Caco-2 (cell line): ENCODE results near the gene RAB3IL1. TPM values are rescaled to one million over a fixed set of nuclear protein-coding genes. Genes with fewer than 3 reads are reported as not detected.
"Not testable (repeated sequence)": the region's sequence is repeated elsewhere in the genome, so short reads cannot be mapped to it uniquely, and the experiment has no call there.

Experiments used
- Bru-seq: library from RNA; stranded (reverse); fragments of 400-500 nt; gene quantifications from one replicate; lab custom pipeline; 2021; lab: Mats Ljungman, UMichigan
- BruChase-seq, 2 experiments: library from RNA; stranded (reverse); fragments of 400-500 nt; gene quantifications; one replicate each; lab custom pipeline; 2021; lab: Mats Ljungman, UMichigan
- BruUV-seq: library from RNA; stranded (reverse); fragments of 400-500 nt; replicated peaks from 2 replicates; lab custom pipeline; 2021; lab: Mats Ljungman, UMichigan
- CTCF ChIA-PET: fragments of 300-600 bp; sonication (Branson Sonifier 250); formaldehyde crosslinking; loops from one replicate; lab custom pipeline; 2022; ENCODE audit warnings: antibody characterized with exemption; lab: Charles Lee
- POLR2A ChIA-PET: fragments of 300-600 bp; sonication (Branson Sonifier 250); formaldehyde crosslinking; loops from one replicate; lab custom pipeline; 2022; ENCODE audit warnings: antibody characterized with exemption; lab: Charles Lee
- DNase-seq, 2 experiments: peaks; one replicate each; pipeline versions ENCODE4 v3.0.0 to v3.0.0-alpha.2; 2020 to 2022
- H3K27me3 ChIP-seq: replicated peaks from 2 replicates; pipeline ENCODE4 v1.6.0; 2011; ENCODE audit warnings: low read length; ENCODE audit not compliant: control insufficient read depth, insufficient read depth
- H3K36me3 ChIP-seq: 2 replicates; pipeline ENCODE4 v1.5.1; 2011; ENCODE audit warnings: low read length; ENCODE audit not compliant: control insufficient read depth, insufficient read depth
- H3K4me1 ChIP-seq: fragments of 250-450 bp; sonication (Bioruptor Pico); 2 replicates; pipeline ENCODE4 v1.5.1; 2020; ENCODE audit warnings: mild to moderate bottlenecking
- H3K4me3 ChIP-seq: 2 replicates; pipeline ENCODE4 v1.5.1; 2011; ENCODE audit warnings: low read depth, mild to moderate bottlenecking, control low read depth, low read length
- H3K9me3 ChIP-seq: fragments of 250-450 bp; sonication (Bioruptor Pico); 2 replicates; pipeline ENCODE4 v1.5.1; 2020; ENCODE audit warnings: mild to moderate bottlenecking, moderate library complexity
- H3K27ac Mint-ChIP-seq: one replicate; pipeline ENCODE4 v1.8.0; 2022; ENCODE audit warnings: mixed read lengths; ENCODE audit not compliant: unreplicated experiment
- H3K27me3 Mint-ChIP-seq: one replicate; pipeline ENCODE4 v1.8.0; 2022; ENCODE audit warnings: mixed read lengths; ENCODE audit not compliant: insufficient read depth, unreplicated experiment
- H3K36me3 Mint-ChIP-seq: one replicate; pipeline ENCODE4 v1.8.0; 2022; ENCODE audit warnings: mild to moderate bottlenecking, mixed read lengths; ENCODE audit not compliant: insufficient read depth, unreplicated experiment
- H3K4me1 Mint-ChIP-seq: one replicate; pipeline ENCODE4 v1.8.0; 2022; ENCODE audit warnings: low read depth, mixed read lengths; ENCODE audit not compliant: unreplicated experiment
- H3K4me3 Mint-ChIP-seq: one replicate; pipeline ENCODE4 v1.8.0; 2022; ENCODE audit warnings: mild to moderate bottlenecking, moderate library complexity, mixed read lengths; ENCODE audit not compliant: unreplicated experiment
- H3K9me3 Mint-ChIP-seq: one replicate; pipeline ENCODE4 v1.8.0; 2022; ENCODE audit warnings: mixed read lengths; ENCODE audit not compliant: unreplicated experiment
- intact Hi-C: fragments of 100-400 bp; cut with micrococcal nuclease; formaldehyde crosslinking; loops from one replicate; pipeline ENCODE4 v1.10.0; 2022; ENCODE audit not compliant: unreplicated experiment
- long read RNA-seq: library from polyadenylated mRNA; stranded (forward); transcript quantifications from one replicate; pipeline ENCODE4 v2.0.0, GENCODE V29; 2022
- total RNA-seq: library from RNA; stranded (reverse); gene quantifications from 2 replicates; pipeline ENCODE4 v1.2.3, GENCODE V29; 2022
- TF ChIP-seq, protein P1 (sequence below), 2 experiments: fragments of 200-600 bp in 1 of 2; IDR thresholded peaks; 1 replicate in 1 of 2; 2 replicates in 1 of 2; pipeline versions ENCODE4 v1.5.1 to v1.8.0; 2011 to 2022; ENCODE audit warnings: antibody characterized with exemption in 1 of 2, control low read depth in 1 of 2, inconsistent platforms in 1 of 2, low read depth in 1 of 2, low read length in 1 of 2, mild to moderate bottlenecking in 1 of 2, moderate library complexity in 1 of 2; ENCODE audit not compliant: insufficient read depth in 1 of 2, severe bottlenecking in 1 of 2, unreplicated experiment in 1 of 2

Gene RAB3IL1, protein sequence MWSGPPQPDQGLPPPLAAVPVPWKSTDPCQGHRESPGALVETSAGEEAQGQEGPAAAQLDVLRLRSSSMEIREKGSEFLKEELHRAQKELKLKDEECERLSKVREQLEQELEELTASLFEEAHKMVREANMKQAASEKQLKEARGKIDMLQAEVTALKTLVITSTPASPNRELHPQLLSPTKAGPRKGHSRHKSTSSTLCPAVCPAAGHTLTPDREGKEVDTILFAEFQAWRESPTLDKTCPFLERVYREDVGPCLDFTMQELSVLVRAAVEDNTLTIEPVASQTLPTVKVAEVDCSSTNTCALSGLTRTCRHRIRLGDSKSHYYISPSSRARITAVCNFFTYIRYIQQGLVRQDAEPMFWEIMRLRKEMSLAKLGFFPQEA
- total RNA-seq (8.3 and 10.6 TPM in 2 replicates), Bru-seq, nascent RNA (percentile 41 among the genes with signal in this experiment), BruChase-seq, experiment 1, labeled RNA remaining after a 2-hour chase (percentile 40 among the genes with signal in this experiment), BruChase-seq, experiment 2, labeled RNA remaining after a 6-hour chase (percentile 41 among the genes with signal in this experiment)
- long read RNA-seq, transcript RAB3IL1-202 (10 exons, 2,284 nt) = major isoform, 9 of 22 reads
- long read RNA-seq, partial matches to known transcripts = 5 of 22 reads
- long read RNA-seq, other reads (novel, unspliced or antisense) = 8 of 22 reads

DNA sequence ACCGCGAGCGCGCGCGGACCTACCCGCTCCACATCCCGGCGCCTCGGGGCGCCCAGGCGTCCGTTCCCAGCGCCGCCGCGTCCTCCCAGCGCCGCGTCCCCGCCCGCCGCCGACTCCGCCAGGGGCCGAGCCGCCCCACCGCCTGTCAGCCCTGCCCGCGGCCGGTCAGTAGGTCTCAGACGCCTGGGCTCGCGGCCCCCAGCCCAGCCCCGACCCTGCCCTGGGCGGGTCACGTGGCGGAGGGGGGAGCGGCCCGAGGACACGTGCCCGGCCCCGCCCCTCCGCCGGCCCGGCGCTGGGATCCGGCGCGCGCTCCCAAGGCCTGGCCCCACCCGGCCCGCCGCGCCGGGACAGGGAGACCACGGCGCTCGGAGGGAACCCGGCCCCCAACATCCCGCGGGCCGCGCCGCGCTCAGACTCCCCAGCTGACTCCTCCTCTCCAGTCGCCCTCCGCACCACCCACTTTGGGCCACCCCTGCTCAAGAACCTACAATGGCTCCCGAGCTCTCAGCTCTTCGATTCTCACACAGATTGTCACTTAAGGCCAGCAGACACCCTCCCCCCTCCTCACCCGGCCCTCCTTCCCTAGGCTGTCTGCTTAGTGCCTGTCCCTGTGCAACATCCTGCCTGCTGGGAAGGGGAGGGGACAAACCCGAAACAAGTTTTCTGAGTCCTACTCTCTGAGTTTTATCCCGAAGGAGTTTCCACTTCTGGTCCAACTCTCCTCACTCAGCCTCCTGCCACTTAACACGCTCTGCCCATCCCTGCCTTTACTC is at the start of gene RAB3IL1:
RAB3IL1 (minus strand) TSS at position 233 of the 776 bp plus-strand sequence; CDS start at position 34, 199 bp downstream.
- no peaks in the 10 kb centered on the region for H3K27me3 Mint-ChIP-seq

DNA sequence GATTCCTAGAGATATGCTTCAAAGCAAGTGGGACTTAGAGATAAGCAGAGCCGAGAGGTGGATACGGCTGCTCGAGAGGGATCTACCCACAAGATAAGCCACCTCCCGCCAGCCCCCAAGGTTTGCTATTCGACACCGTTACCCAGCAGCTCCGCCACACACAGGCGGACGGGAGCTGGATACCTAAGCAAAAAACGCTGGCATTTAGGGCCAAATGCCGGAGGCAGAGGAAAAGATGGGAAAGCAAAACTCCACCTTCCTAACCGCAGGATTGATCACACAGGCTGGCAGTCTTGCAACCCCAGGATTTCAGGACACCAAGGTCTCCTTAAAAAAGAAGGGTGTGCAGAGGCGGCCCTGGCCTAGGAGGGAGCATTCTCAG is 49.4 kb upstream of the RAB3IL1 start:
- H3K9me3 ChIP-seq = no peaks in the 10 kb centered on the region
- intact Hi-C loops = loop anchor here (1.0 to 5.0 kb wide), 2 partner anchors 88 to 149 kb away; partner anchors contain the start of gene FADS1
- TSS peak; percentile 48 for BruUV-seq
- Mint-ChIP-seq H3K36me3 (peaks cover 79% of the 10 kb centered on the region), H3K4me1 (peaks cover 36% of the 10 kb centered on the region), H3K9me3 (no peaks in the 10 kb centered on the region), H3K27ac (peak overlapping the region; percentile 93), H3K4me3 (peak overlapping the region; percentile 81), H3K27me3 (no peaks in the 10 kb centered on the region)
- TF ChIP-seq, protein P1, sequence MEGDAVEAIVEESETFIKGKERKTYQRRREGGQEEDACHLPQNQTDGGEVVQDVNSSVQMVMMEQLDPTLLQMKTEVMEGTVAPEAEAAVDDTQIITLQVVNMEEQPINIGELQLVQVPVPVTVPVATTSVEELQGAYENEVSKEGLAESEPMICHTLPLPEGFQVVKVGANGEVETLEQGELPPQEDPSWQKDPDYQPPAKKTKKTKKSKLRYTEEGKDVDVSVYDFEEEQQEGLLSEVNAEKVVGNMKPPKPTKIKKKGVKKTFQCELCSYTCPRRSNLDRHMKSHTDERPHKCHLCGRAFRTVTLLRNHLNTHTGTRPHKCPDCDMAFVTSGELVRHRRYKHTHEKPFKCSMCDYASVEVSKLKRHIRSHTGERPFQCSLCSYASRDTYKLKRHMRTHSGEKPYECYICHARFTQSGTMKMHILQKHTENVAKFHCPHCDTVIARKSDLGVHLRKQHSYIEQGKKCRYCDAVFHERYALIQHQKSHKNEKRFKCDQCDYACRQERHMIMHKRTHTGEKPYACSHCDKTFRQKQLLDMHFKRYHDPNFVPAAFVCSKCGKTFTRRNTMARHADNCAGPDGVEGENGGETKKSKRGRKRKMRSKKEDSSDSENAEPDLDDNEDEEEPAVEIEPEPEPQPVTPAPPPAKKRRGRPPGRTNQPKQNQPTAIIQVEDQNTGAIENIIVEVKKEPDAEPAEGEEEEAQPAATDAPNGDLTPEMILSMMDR (IDR thresholded peaks at IDR 0.05; ENCODE audit: insufficient read depth in 1 of 2, low read depth in 1 of 2, low read length in 1 of 2, severe bottlenecking in 1 of 2, unreplicated experiment in 1 of 2) = no peak
- DNase-seq = peak in 1 of 2 experiments; percentile 42
- H3K27me3 ChIP-seq = no peaks in the 10 kb centered on the region
- CTCF ChIA-PET = interaction anchor here (1.2 to 2.7 kb wide), 2 partner anchors 12 to 68 kb away, joined by 3 to 13 read pairs; no protein-coding TSS in a partner anchor
- POLR2A ChIA-PET = interaction anchor here (2.2 to 3.1 kb wide), 2 partner anchors 17 to 151 kb away, joined by 12 to 36 read pairs; partner anchors contain the start of gene BEST1
- peak overlapping the region; percentile 92 for H3K4me3 ChIP-seq
- peaks cover 10% of the 10 kb centered on the region for H3K36me3 ChIP-seq
- H3K4me1 ChIP-seq = peaks cover 34% of the 10 kb centered on the region

More for the DNA sequence above, at the start of gene RAB3IL1:
- Mint-ChIP-seq H3K27ac (peak within 1 kb of the TSS; percentile 71), H3K36me3 (peaks cover 8% of the 10 kb centered on the region), H3K4me1 (peaks cover 27% of the 10 kb centered on the region), H3K9me3 (no peaks in the 10 kb centered on the region), H3K4me3 (peak within 1 kb of the TSS; percentile 98)
- no TSS peak for BruUV-seq
- POLR2A ChIA-PET = interaction anchor here (1.5 kb wide), 1 partner anchor 32 kb away, joined by 5 read pairs; no protein-coding TSS in a partner anchor
- DNase-seq = peak; percentile 70 to 87
- Histone ChIP-seq H3K4me3 (peak within 1 kb of the TSS; percentile 68), H3K9me3 (no peaks in the 10 kb centered on the region), H3K36me3 (no peaks in the 10 kb centered on the region), H3K4me1 (peaks cover 24% of the 10 kb centered on the region), H3K27me3 (no peaks in the 10 kb centered on the region)
- TF ChIP-seq, protein P1 (IDR thresholded peaks at IDR 0.05; ENCODE audit: insufficient read depth in 1 of 2, low read depth in 1 of 2, low read length in 1 of 2, severe bottlenecking in 1 of 2, unreplicated experiment in 1 of 2) = no peak
- CTCF ChIA-PET = interaction anchor here (0.5 to 0.9 kb wide), 4 partner anchors 30 to 165 kb away, joined by 4 to 6 read pairs (median 4); no protein-coding TSS in a partner anchor
- intact Hi-C loops = loop anchor here (10.0 kb wide), 1 partner anchor 883 kb away; no protein-coding TSS in a partner anchor

DNA sequence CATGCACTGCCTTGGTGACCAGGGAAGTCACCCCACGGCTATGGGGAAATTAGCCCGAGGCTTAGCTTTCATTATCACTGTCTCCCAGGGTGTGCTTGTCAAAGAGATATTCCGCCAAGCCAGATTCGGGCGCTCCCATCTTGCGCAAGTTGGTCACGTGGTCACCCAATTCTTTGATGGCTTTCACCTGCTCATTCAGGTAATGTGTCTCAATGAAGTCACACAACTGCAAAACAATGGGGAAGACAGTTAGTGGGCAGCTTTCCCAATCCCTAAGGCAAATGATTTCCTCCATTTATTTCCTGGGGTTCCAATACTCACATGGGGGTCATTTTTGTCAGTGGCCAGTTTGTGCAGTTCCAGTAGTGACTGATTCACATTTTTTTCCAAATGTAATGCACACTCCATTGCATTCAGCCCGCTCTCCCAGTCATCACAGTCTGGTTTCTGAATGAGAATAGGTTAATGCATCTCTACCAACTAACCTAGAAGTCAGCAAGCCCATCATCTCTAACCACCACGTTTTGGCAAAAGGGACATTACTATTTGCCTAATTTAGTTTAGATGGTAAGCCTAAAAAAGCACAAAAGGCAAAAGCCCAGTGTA is 47.4 kb upstream of the RAB3IL1 start:
- H3K9me3 Mint-ChIP-seq, H3K9me3 ChIP-seq, DNase-seq, BruUV-seq, H3K27me3 Mint-ChIP-seq, CTCF ChIA-PET, H3K27ac Mint-ChIP-seq, H3K27me3 ChIP-seq, H3K4me3 ChIP-seq: not testable (repeated sequence)
- Mint-ChIP-seq H3K4me3 (peak overlapping the region; percentile 81), H3K36me3 (peaks cover 82% of the 10 kb centered on the region), H3K4me1 (peaks cover 20% of the 10 kb centered on the region)
- H3K4me1 ChIP-seq = peaks cover 29% of the 10 kb centered on the region
- H3K36me3 ChIP-seq = peaks cover 10% of the 10 kb centered on the region
- POLR2A ChIA-PET = interaction anchor here (1.6 kb wide), 1 partner anchor 8 kb away, joined by 6 read pairs; no protein-coding TSS in a partner anchor
- intact Hi-C loops = loop anchor here (5.0 kb wide), 1 partner anchor 147 kb away; the partner anchor contains the start of gene FADS1
